Choroid plexus epithelial cell (primary cell): Measurements from ENCODE around the gene POLA1.
A peak's percentile ranks its signal among the peaks of the same experiment; 100 is the strongest.

ENCODE experiments used
- DNase-seq: peaks from one replicate; pipeline ENCODE4 v3.0.0-alpha.2; 2010; ENCODE audit warnings: low read depth
- H3K4me3 ChIP-seq: 2 replicates; pipeline ENCODE4 v1.5.1; 2011; ENCODE audit warnings: low read depth, mild to moderate bottlenecking, control low read depth, low read length, moderate library complexity
- CTCF ChIP-seq: conservative IDR thresholded peaks from 2 replicates; pipeline ENCODE4 v1.5.1; 2011; ENCODE audit warnings: low read depth, mild to moderate bottlenecking, control low read depth, inconsistent platforms, low read length, moderate library complexity

POLA1 gene

GRCh38 chrX:25015486-25016360 lies 322.0 kb downstream of the POLA1 start, which contains the start of gene ARX:
TSS of gene ARX (minus strand) at chrX:25015965. CDS start at chrX:25015737, 228 bp downstream.
- H3K4me3 ChIP-seq: no peak within 1 kb of the TSS
- no peak for TF ChIP-seq CTCF
- DNase-seq: peak; percentile 30

GRCh38 chrX:25016361-25016671 lies 322.6 kb downstream of the POLA1 start:
- DNase-seq: no peak
- no peak overlapping the region for H3K4me3 ChIP-seq
- no peak for TF ChIP-seq CTCF

- TF ChIP-seq CTCF: no peak
- no peak for DNase-seq
- H3K4me3 ChIP-seq: no peak overlapping the region
Observed at GRCh38 chrX:25016938-25017598, 323.4 kb downstream of the POLA1 start.

GRCh38 chrX:25017667-25018247 lies 324.0 kb downstream of the POLA1 start:
- H3K4me3 ChIP-seq: no peak overlapping the region
- TF ChIP-seq CTCF: no peak

GRCh38 chrX:25018682-25019081 lies 325.0 kb downstream of the POLA1 start:
- no peak overlapping the region for H3K4me3 ChIP-seq
- no peak for DNase-seq
- no peak for TF ChIP-seq CTCF

More at GRCh38 chrX:25017667-25018247, 324.0 kb downstream of the POLA1 start:
- no peak for DNase-seq

- TF ChIP-seq CTCF: no peak
- no peak for DNase-seq
- H3K4me3 ChIP-seq: no peak overlapping the region
Observed at GRCh38 chrX:25019707-25020390, 326.1 kb downstream of the POLA1 start.
